ENCODE measurements around the gene TMEM72.

TMEM72 gene

GRCh38 chr10:44981172-44982113 is 70.3 kb downstream of the TMEM72 start:
- DNase-seq: peak; percentile 84

- no peak for DNase-seq
Measured at GRCh38 chr10:44982114-44982460, 71.0 kb downstream of the TMEM72 start.

GRCh38 chr10:44982496-44982895 is 71.4 kb downstream of the TMEM72 start:
- no peak for DNase-seq

- no peak for DNase-seq
Measured at GRCh38 chr10:44983066-44983894, 72.1 kb downstream of the TMEM72 start.

GRCh38 chr10:44983895-44984278 is 72.8 kb downstream of the TMEM72 start:
- DNase-seq: no peak

GRCh38 chr10:44984671-44985101 is 73.5 kb downstream of the TMEM72 start:
- DNase-seq: no peak

DNA sequence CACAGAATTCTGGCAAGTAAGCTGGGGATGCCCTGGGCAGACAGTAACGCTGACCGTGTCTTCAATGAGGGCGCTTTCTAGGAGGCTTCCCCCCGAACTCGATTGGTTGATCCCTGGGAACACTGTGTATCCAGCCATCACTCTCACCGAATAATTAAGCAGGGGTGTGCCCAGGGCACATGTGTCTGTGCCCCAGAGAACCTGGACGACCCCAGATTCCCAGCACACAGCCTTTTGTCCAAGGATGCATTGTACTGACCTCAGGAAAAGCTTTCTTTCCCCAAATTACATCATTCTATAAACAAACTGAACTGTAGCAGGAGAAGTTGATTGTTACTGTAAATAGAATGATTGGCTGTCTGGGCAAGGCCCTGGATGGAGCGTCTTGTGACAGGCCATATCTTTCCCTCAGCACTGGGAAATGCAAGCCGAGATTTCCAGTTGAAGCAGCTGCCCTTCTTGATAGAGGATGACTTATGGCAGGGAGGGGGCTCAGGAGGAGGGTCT is 74.1 kb downstream of the TMEM72 start:
- no peak for DNase-seq

GRCh38 chr10:44986179-44986578 is 75.0 kb downstream of the TMEM72 start:
- no peak for DNase-seq
